Suppressor macrophage treated with lipopolysaccharide for 4 hours (primary cell): Measurements from ENCODE around the gene SRBD1.

Experiments
- DNase-seq: peaks from one replicate; pipeline ENCODE4 v3.0.0-alpha.2; 2020

Gene SRBD1

GRCh38 chr2:45412754-45413379 lies 198.2 kb downstream of the SRBD1 start:
- DNase-seq = peak; percentile 51

GRCh38 chr2:45409677-45410076 lies 201.4 kb downstream of the SRBD1 start:
- no peak for DNase-seq

GRCh38 chr2:45406621-45407020 lies 204.4 kb downstream of the SRBD1 start:
- DNase-seq = no peak

- no peak for DNase-seq
Observed at GRCh38 chr2:45404807-45405297, 206.2 kb downstream of the SRBD1 start.

GRCh38 chr2:45403036-45403435 lies 208.0 kb downstream of the SRBD1 start:
- no peak for DNase-seq

- no peak for DNase-seq
Observed at GRCh38 chr2:45401431-45401922, 209.6 kb downstream of the SRBD1 start.

GRCh38 chr2:45399040-45399784 lies 211.9 kb downstream of the SRBD1 start:
- DNase-seq = no peak

GRCh38 chr2:45397292-45397691 lies 213.8 kb downstream of the SRBD1 start:
- no peak for DNase-seq

- DNase-seq = no peak
Observed at GRCh38 chr2:45396671-45397070, 214.4 kb downstream of the SRBD1 start.

GRCh38 chr2:45394842-45395241 lies 216.2 kb downstream of the SRBD1 start:
- DNase-seq = no peak

GRCh38 chr2:45394216-45394615 lies 216.9 kb downstream of the SRBD1 start:
- DNase-seq = no peak

- DNase-seq = no peak
Observed at GRCh38 chr2:45391866-45392265, 219.2 kb downstream of the SRBD1 start.

GRCh38 chr2:45390861-45391260 lies 220.2 kb downstream of the SRBD1 start:
- DNase-seq = no peak

- DNase-seq = no peak
Observed at GRCh38 chr2:45390441-45390840, 220.6 kb downstream of the SRBD1 start.

- DNase-seq = no peak
Observed at GRCh38 chr2:45388541-45389100, 222.4 kb downstream of the SRBD1 start.

- DNase-seq = no peak
Observed at GRCh38 chr2:45382744-45383143, 228.3 kb downstream of the SRBD1 start.

- DNase-seq = peak; percentile 8
Observed at GRCh38 chr2:45380131-45380836, 230.8 kb downstream of the SRBD1 start.

GRCh38 chr2:45379399-45380087 lies 231.5 kb downstream of the SRBD1 start:
- DNase-seq = no peak

- DNase-seq = no peak
Observed at GRCh38 chr2:45373534-45373933, 237.5 kb downstream of the SRBD1 start.

GRCh38 chr2:45370369-45370768 lies 240.7 kb downstream of the SRBD1 start:
- no peak for DNase-seq

- DNase-seq = no peak
Observed at GRCh38 chr2:45368792-45369191, 242.3 kb downstream of the SRBD1 start.

GRCh38 chr2:45361666-45362065 lies 249.4 kb downstream of the SRBD1 start:
- DNase-seq = no peak

GRCh38 chr2:45354776-45355175 lies 256.3 kb downstream of the SRBD1 start:
- no peak for DNase-seq
